Vagina (tissue), 2 donors: ENCODE results near the gene CHPF.

Experiments used
- CTCF ChIP-seq, 3 experiments: fragments of 450-650 bp in 2 of 3; fragments of 200-600 bp in 1 of 3; sonication (generic) in 1 of 3; IDR thresholded peaks; one replicate each; pipeline ENCODE4 v1.5.1; 2017 to 2019; ENCODE audit warnings: antibody characterized with exemption in 3 of 3, mild to moderate bottlenecking in 2 of 3, moderate library complexity in 2 of 3
- POLR2AphosphoS5 ChIP-seq, 2 donors: sonication (generic); formaldehyde crosslinking; IDR thresholded peaks; one replicate each; pipeline ENCODE4 v1.9.0; 2017; ENCODE audit warnings: antibody characterized with exemption in 2 of 2, mild to moderate bottlenecking in 2 of 2, low read depth in 1 of 2; ENCODE audit not compliant: insufficient read depth in 1 of 2

- TF ChIP-seq CTCF (IDR thresholded peaks at IDR 0.05) = no peak
- TF ChIP-seq POLR2AphosphoS5 (IDR thresholded peaks at IDR 0.05; ENCODE audit: insufficient read depth in 1 of 2, low read depth in 1 of 2) = no peak
Measured at GRCh38 chr2:219520079-219520478, 23.5 kb downstream of the CHPF start.
